PFSK-1 (cell line): ENCODE results near the gene TELO2.

Source experiments
- FOXP2 ChIP-seq: optimal IDR thresholded peaks from 2 replicates; pipeline ENCODE3; 2011; ENCODE audit warnings: borderline replicate concordance, control low read depth, inconsistent platforms; ENCODE audit not compliant: insufficient read depth; ENCODE audit errors: extremely low read length, extremely low read depth
- POLR2AphosphoS5 ChIP-seq: IDR thresholded peaks from 2 replicates; pipeline ENCODE4 v1.6.1; 2012; ENCODE audit warnings: low read depth, mild to moderate bottlenecking, control low read depth, low read length, moderate library complexity
- SIN3A ChIP-seq: IDR thresholded peaks from 2 replicates; pipeline ENCODE4 v1.6.1; 2012; ENCODE audit warnings: mild to moderate bottlenecking, low read length, moderate library complexity, borderline replicate concordance; ENCODE audit not compliant: insufficient read depth
- TAF1 ChIP-seq: IDR thresholded peaks from 2 replicates; pipeline ENCODE4 v1.6.1; 2012; ENCODE audit warnings: low read length, control low read depth, borderline replicate concordance; ENCODE audit not compliant: insufficient read depth
- TF ChIP-seq, protein P1 (sequence below), 2 experiments: IDR thresholded peaks; 2 replicates each; pipeline versions ENCODE4 v1.6.1 to v1.8.0; 2011 to 2012; ENCODE audit warnings: low read depth in 2 of 2, low read length in 2 of 2, control low read depth in 1 of 2, inconsistent platforms in 1 of 2, mild to moderate bottlenecking in 1 of 2, moderate library complexity in 1 of 2; ENCODE audit not compliant: insufficient read depth in 1 of 2

TELO2 gene

DNA sequence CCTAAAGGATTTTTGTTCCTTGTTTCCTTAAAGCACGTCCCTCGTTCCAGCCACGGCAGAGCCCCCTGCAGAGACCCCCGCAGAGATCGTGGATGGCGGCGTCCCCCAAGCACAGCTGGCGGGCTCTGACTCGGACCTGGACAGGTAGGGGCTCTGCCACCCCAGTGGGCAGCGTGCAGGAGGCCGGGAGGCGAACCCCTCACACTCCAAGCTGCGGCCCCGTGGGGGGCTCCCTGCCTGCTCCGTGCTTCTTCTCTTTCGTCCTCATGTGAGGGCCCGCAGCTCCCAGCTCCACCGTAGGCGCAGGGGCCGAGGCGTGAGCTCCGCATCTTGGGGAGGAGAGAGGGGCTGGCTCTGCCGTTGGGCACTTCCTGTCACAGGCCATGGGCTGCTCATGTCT, 8.5 kb downstream of the TELO2 start:
- no peak for TF ChIP-seq SIN3A
- TF ChIP-seq POLR2AphosphoS5: no peak
- TF ChIP-seq TAF1: no peak
- no peak for TF ChIP-seq FOXP2
- TF ChIP-seq, protein P1, sequence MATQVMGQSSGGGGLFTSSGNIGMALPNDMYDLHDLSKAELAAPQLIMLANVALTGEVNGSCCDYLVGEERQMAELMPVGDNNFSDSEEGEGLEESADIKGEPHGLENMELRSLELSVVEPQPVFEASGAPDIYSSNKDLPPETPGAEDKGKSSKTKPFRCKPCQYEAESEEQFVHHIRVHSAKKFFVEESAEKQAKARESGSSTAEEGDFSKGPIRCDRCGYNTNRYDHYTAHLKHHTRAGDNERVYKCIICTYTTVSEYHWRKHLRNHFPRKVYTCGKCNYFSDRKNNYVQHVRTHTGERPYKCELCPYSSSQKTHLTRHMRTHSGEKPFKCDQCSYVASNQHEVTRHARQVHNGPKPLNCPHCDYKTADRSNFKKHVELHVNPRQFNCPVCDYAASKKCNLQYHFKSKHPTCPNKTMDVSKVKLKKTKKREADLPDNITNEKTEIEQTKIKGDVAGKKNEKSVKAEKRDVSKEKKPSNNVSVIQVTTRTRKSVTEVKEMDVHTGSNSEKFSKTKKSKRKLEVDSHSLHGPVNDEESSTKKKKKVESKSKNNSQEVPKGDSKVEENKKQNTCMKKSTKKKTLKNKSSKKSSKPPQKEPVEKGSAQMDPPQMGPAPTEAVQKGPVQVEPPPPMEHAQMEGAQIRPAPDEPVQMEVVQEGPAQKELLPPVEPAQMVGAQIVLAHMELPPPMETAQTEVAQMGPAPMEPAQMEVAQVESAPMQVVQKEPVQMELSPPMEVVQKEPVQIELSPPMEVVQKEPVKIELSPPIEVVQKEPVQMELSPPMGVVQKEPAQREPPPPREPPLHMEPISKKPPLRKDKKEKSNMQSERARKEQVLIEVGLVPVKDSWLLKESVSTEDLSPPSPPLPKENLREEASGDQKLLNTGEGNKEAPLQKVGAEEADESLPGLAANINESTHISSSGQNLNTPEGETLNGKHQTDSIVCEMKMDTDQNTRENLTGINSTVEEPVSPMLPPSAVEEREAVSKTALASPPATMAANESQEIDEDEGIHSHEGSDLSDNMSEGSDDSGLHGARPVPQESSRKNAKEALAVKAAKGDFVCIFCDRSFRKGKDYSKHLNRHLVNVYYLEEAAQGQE (IDR thresholded peaks at IDR 0.05; ENCODE audit: insufficient read depth in 1 of 2, low read depth in 2 of 2, low read length in 2 of 2): no peak

DNA sequence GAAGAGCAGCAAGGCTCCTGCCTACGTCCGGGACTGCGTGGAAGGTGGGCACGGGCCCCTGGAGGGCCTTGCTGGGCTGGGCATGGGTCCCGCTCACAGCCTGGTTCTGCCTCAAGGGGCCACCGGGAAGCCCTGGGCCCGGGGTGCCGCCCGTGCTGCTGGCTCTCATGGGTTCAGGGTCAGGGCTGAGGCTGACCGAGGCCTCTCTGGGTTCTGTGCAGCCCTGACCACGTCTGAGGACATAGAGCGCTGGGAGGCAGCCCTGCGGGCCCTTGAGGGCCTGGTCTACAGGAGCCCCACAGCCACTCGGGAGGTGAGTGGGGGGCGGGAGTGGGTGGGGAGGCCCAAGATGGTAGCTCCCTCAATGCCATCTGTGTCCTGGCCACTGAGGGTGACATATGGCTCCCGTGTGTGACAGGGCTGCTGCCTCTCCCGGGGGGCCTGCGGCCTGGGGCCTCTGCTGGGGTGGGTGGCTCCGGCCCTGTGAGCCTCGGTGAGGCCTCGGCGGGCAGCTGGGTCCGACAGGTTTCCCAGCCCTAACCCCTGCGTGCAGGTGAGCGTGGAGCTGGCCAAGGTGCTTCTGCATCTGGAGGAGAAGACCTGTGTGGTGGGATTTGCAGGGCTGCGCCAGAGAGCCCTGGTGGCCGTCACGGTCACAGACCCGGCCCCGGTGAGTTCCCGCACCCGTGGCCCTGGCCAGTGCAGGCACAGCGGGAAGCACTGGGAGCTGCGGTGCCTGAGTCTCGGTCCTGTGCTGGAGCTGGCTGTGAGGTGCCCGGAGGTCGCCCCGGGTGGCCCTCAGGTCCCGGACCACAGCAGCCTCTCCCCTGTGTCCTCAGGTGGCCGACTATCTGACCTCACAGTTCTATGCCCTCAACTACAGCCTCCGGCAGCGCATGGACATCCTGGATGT, 9.2 kb downstream of the TELO2 start:
- TF ChIP-seq, protein P1 (IDR thresholded peaks at IDR 0.05; ENCODE audit: insufficient read depth in 1 of 2, low read depth in 2 of 2, low read length in 2 of 2): no peak
- TF ChIP-seq FOXP2 (no peak), TAF1 (no peak), POLR2AphosphoS5 (no peak)

DNA sequence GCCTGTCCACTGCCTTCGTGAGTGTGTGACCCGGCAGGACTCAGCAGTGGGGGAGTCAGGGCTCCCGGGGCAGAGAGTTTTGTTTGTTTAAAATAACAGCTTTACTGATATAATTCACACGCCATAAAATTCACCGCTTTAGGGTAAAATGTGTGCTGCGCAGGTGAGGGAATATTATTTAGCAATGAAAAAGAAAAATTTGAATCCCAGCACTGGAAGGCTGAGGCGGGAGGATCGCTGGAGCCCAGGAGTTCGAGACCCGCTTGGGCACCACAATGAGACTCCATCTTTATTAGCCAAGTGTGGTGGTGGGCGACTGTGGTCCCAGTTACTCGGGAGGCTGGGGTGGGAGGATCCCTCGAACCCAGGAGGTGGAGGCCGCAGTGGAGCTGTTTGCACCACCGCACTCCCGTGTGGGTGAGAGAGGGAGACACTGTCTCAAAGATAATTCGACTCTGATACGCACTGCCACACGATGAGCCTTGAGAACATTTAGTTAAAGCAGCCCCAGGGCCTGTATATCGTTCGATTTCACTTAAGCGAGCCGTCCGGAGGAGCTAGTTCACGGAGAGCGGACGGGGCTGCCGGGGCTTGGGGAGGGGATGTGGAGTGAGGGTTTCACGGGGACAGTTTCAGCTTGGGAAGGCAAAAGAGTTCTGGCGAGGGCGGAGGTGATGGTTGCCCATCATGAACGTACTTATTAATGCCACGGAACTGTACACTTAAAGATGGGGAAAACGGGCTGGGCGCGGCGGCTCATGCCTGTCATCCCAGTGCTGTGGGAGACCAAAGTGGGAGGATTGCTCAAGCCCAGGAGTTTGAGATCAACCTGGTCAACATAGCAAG, 10.2 kb downstream of the TELO2 start:
- TF ChIP-seq, protein P1 (IDR thresholded peaks at IDR 0.05; ENCODE audit: insufficient read depth in 1 of 2, low read depth in 2 of 2, low read length in 2 of 2): no peak
- TF ChIP-seq POLR2AphosphoS5 (no peak), SIN3A (no peak), TAF1 (no peak), FOXP2 (no peak)

DNA sequence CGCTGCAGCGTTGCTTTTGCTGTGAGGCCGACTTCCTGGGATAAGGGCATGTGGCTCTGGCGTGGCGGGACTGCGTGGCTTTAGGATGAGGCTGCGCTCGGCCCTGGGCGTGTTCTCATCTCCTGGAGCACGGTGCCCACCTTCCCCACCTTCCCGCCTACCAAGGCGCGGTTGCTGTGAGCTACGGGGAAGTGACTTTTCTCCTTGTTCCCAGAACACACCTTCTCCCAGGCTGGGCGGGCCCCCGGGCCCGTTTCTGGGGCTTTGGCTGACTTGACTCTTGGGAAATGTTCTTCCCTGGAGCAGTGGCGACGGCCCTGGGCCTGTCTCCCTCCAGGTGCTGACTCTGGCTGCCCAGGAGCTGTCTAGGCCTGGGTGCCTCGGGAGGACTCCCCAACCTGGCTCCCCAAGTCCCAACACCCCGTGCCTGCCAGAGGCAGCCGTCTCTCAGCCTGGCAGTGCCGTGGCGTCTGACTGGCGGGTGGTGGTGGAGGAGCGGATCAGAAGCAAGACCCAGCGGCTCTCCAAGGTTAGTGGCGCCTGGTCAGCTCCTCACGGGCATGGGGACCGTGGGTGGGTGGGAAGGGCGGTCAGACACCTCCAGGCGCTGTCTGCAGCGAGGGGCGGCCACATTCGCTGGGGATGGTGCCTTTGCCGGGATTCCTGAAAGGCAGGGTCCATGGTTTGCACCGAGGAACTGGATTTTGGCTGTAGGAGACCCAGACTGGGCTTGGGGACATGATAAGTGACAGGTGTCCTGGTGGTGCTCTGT, 12.1 kb downstream of the TELO2 start:
- TF ChIP-seq, protein P1 (IDR thresholded peaks at IDR 0.05; ENCODE audit: insufficient read depth in 1 of 2, low read depth in 2 of 2, low read length in 2 of 2): no peak
- TF ChIP-seq POLR2AphosphoS5 (no peak), TAF1 (no peak), FOXP2 (no peak), SIN3A (no peak)
